Bone marrow (tissue), 2 donors: ENCODE data around the gene KRI1.
A peak's percentile ranks its signal among the peaks of the same experiment; 100 is the strongest.

Experiments used
- DNase-seq, 2 donors: peaks; one replicate each; lab custom pipeline; 2025; lab: John Stamatoyannopoulos, UW

The KRI1 gene

DNA sequence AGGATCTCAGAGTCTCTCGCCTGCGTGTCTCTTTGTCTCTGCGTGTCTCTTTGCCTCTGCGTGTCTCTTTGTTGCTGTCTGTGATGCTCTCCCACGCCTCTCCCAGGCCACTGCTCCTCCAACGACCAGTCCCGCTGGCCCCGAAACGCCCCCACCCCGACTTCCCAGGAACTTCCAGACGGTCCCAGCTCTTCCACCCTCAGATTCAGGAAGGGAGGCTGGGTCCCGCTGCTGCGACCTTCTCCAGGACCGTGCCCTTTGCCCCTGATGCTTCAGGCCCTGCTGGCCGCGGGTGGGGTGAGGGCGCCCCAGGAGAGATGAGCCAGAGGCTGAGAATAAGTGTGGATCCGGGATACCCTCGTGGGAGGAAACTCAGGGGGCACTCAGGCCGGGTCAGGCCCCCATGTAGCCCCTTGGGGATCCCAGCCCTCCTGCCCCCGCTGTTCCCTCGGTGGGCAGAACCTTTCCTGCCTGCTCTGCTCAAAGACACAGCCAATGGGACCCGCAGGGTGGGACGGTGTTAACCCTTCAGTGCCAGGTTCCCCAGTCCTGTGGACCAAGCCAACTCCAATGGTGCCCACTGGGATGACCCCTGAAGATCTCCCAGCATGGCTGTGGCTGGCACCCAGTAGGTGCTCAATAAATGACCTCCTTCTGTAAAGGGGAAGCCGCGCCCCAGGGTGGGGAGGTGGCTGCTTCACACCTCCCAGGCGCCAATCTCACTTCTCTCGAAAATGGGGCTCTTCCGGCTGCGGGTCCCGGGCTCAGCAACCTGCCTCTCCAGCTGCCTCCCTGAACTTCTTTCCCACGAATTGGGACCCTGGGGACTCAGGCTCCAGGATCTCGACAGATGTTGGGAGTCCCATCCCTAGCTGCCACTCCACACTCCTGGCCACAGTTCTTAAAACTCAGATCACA is 47.1 kb downstream of the KRI1 start:
- DNase-seq, result no peak

DNA sequence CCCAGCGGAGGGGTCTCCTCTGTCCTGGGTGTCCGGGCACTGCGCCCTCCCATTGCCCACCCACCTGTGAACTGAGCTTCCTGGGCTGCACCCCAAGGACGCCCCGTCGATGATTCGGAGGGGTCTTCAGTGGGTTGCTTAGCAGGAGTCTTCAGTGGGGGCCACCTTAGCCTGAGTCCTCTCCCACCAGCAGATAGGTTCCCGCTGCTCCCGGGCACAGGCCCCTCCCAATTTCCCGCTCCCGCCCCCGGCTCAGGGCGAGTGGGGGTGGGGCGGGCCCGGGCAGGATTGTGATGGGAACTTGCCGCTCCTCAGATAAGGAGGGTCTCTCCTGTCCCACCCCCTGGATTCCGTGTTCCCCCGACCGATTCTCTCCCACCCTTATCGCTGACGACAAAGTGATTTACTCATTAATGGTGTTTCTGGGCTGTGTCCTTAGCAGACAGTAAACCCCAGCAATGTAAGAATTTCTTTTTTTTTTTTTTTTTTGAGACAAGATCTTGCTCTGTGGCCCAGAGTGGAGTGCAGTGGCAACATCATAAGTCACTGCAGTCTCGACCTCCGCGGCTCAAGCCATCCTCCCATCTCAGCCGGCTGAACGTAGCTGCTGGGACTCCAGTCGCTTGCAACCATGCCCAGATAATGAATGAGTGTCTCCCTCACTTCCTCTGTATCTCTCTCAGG is 47.9 kb downstream of the KRI1 start:
- no peak for DNase-seq

DNA sequence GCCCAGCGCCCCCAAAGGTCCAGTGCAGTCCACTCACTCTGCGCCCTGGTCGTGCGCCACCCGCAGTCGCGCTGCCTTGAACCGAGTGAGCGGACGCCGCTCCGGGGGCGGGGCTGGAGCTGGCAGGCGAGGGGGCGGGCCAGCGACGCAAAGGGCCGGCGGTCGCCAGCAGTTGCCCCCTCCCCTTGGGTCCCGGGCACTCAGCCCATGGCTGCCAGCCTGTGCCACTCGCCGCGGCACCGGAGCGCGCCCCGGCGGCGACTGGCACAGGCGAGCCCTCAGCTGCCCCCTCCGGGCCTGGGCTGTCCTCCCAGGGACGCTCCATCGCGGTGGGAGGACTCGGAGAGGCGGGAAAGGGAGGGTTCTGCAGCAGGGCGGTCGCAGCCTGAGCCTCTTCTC is 48.5 kb downstream of the KRI1 start, which contains the start of gene S1PR5:
Gene S1PR5, minus strand, starts transcription at position 87 of the 399 bp plus-strand sequence. CDS start 2,436 bp downstream, outside the sequence.
- no peak for DNase-seq

DNA sequence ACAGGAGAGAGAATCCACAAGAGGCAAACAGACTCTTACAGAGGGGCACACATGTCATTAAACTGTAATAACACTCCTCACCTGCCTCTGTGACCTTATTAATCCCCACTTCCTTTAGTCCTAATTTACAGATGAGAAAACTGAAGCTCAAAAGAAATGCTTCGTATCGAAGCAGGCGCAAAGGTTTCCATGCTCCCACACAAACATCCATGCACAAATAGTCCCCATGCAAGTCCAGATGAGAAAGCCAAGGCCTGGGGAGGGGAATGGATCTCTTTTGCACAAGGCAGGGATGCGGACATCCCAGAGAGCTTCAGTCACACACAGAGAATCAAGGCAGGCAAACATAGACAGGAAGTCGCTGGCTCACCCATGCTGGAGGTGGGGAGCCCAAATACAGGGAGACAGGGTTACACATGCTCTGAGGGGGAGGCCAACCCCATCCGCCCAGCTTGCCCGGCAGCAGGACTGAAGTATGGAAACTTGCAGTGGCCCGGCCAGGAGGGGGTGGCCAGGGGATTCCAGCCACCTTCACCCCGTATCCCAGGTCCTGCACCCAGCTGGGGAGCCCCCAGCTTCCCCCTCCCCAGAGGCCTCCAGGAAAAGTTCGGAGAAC is 49.0 kb downstream of the KRI1 start:
- DNase-seq, result no peak

DNA sequence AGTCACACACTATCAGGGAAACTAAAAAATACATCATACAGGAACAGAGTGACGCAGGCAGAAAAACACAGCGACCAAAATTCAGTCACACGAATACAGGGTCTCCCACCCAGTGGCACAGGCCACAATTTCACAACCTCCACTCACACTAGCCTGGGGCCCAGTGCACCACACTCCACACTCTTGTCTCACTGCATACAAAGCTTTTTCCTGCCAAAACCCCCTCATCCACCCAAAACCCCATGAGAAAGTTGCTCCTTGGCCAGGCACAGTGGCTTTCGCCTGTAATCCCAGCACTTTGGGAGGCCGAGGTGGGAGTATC is 49.8 kb downstream of the KRI1 start:
- no peak for DNase-seq

DNA sequence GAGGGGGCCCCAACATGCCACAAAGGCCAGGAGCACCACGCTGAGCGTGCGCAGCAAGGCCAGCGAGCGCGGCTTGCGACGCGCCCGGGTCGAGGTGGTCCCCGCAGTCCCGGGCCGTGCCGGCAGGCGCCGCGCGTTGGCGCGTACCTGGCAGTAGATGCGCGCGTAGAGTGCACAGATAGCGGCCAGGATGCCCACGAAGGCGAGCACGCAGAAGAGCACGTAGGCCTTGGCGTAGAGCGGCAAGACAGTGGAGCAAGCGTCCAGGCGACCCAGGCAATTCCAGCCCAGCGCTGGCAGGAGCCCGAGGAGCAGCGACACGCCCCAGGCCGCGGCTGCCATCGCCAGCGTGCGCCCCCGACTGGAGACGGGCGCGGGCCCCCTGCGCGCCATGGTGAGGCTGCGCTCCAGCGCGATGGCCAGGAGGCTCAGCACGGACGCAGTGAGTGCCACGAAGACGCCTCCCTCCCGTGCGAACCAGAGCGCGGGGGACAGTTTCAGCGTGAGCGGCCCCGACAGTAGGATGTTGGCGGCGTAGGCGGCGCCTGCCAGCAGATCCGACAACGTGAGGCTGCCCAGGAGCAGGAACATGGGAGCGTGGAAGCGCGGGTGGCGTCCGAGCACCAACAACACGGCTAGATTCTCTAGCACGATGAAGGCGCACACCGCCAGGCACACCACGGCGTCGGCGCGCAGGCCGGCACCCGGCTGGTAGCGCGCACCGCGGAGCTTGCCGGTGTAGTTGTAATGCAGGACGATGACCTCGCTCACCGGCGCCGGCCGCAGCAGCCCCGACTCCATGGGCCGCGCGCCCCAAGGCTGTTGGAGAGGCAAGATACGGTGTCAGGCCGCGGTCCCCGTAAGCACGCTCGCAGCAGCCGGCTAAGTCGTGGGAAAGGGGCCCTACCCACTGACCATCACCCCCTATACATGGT is 51.3 kb downstream of the KRI1 start:
- DNase-seq, result no peak

DNA sequence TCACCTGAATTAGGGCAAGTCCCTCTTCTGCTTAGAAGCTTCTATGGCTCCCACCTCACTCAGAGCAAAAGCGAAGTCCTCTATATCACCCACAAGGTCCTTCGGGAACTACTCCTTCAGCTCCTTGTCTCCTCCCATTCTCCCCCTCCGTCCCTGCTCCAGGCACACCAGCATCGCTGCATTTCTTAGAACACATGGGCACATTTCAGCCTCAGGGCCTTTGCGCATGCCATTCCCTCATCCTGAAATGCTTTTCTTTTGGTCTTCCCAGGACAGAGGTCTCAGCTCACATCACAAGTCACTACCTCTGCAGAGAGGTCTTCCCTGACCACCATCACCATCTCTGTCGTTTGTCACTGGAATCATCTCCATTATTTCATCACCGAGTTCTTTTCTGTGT is 52.6 kb downstream of the KRI1 start:
- no peak for DNase-seq

DNA sequence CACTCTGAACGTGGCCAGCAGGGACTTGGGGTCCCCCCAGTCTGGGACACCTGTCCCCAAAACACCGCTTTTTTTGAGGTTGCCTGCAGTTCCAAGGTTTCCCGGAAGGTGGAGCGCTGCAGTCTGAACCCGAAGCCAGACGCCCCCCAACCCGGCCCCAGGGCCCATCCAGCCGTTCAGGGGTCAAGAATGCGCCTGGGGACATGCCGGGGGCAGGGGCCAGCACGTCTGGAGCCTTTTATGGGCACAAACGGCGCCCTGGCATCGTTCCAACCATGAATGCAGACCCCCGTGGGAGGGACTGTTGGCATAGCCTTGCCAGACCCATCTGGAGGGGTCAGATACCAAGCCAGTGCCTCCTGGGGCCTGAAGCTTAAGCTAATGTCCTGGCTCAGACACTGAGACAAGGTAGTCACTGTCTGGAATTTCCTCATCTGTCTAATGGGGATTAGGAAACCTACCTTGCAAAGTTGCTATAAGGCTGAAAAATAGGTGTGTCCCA is 55.5 kb downstream of the KRI1 start:
- DNase-seq, result no peak

DNA sequence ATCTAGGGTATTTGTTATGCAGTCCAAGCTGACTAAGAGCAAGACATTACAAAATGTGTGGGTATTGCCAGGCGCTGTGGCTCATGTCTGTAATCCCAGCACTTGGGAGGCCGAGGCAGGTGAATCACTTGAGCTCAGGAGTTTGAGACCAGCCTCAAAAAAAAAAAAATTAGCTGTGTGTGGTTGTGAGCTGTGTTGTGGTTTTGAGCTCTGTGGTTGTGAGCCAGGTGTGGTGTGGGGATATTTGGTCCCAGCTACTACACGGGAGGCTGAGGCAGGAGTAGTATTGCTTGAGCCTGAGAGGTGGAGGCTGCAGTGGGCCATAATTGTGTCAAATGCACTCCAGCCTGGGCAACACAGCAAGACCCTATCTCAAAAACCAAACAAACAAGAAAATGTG is 57.1 kb downstream of the KRI1 start:
- no peak for DNase-seq

DNA sequence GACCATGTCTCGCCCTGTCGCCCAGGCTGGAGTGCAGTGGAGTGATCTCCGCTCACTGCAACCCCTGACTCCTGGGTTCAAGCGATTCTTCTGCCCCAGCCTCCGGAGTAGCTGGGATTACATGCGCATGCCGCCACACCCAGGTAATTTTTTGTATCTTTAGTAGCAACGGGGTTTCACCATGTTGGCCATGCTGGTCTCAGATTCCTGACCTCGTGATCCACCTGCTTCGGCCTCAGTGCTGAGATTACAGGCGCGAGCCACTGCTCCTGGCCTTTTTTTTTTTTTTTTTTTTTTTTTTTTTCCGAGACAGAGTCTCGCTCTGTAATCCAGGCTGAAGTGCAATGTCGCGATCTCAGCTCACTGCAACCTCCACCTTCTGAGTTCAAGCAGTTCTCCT is 57.8 kb downstream of the KRI1 start:
- no peak for DNase-seq

DNA sequence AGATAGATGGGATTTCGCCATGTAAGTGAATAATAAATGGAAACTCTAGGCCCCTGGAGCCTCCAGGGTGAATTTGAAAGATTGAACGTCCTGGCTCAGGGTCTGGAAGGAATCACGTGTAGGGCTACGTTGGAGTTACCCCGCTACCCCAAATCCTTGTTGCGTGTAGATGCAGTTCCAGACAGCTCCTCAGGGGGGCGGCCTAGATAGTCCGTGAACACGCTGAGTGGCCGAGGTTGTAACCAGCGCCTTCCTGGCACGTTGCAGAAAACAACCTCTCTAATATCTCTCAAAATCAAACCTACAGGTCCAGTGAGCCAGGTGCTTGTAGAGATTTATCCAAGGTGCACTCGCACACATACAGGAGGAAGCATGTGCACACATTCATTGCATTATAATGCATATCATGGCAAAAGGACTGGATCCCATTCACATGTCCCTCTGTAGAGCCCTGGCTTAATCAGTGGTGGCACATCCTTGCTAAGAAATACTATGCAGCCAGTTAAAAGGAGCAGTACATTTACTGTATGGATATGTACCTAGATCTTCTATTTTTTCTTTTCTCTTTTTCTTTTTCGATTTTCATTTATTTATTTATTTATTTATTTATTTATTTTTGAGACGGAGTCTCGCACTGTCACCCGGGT is 60.1 kb downstream of the KRI1 start:
- peak; percentile 29 to 75 for DNase-seq
